NCI-H2171 treated with DMSO at 0.1 percent for 48 hours (cell line): ENCODE data around the gene DNAJC3.
"Not testable (repeated sequence)": the region's sequence is repeated elsewhere in the genome, so short reads cannot be mapped to it uniquely, and the experiment has no call there.

Experiments used
- DNase-seq: peaks from one replicate; lab custom pipeline; 2025; lab: John Stamatoyannopoulos, UW

Gene DNAJC3

GRCh38 chr13:95671597-95671996 lies 5.3 kb upstream of the DNAJC3 start:
- no peak for DNase-seq

GRCh38 chr13:95676105-95676761 lies 706 bp upstream of the DNAJC3 start:
- DNase-seq, result peak; percentile 77

GRCh38 chr13:95677564-95678266 lies 776 bp downstream of the DNAJC3 start:
- no peak for DNase-seq

- DNase-seq, result no peak
These were observed 2.0 kb downstream of the DNAJC3 start for GRCh38 chr13:95678967-95679366.

GRCh38 chr13:95679722-95680121 lies 2.8 kb downstream of the DNAJC3 start:
- no peak for DNase-seq

- DNase-seq, result no peak
These were observed 7.5 kb downstream of the DNAJC3 start for GRCh38 chr13:95684418-95684817.

GRCh38 chr13:95684960-95685359 lies 8.0 kb downstream of the DNAJC3 start:
- DNase-seq, result not testable (repeated sequence)

- no peak for DNase-seq
These were observed 12.6 kb downstream of the DNAJC3 start for GRCh38 chr13:95689582-95689926.

- DNase-seq, result not testable (repeated sequence)
These were observed 14.0 kb downstream of the DNAJC3 start for GRCh38 chr13:95690986-95691385.

GRCh38 chr13:95697052-95697680 lies 20.2 kb downstream of the DNAJC3 start:
- no peak for DNase-seq

GRCh38 chr13:95698047-95698749 lies 21.3 kb downstream of the DNAJC3 start:
- DNase-seq, result no peak

GRCh38 chr13:95703576-95703975 lies 26.6 kb downstream of the DNAJC3 start:
- DNase-seq, result no peak

GRCh38 chr13:95704510-95704909 lies 27.6 kb downstream of the DNAJC3 start:
- DNase-seq, result no peak

GRCh38 chr13:95706356-95706755 lies 29.4 kb downstream of the DNAJC3 start:
- DNase-seq, result no peak

GRCh38 chr13:95707035-95707434 lies 30.1 kb downstream of the DNAJC3 start:
- no peak for DNase-seq

GRCh38 chr13:95707442-95708390 lies 30.8 kb downstream of the DNAJC3 start:
- no peak for DNase-seq

- no peak for DNase-seq
These were observed 31.4 kb downstream of the DNAJC3 start for GRCh38 chr13:95708391-95708774.

GRCh38 chr13:95708811-95709500 lies 32.0 kb downstream of the DNAJC3 start:
- no peak for DNase-seq

- DNase-seq, result no peak
These were observed 33.4 kb downstream of the DNAJC3 start for GRCh38 chr13:95710313-95710712.

- not testable (repeated sequence) for DNase-seq
These were observed 35.9 kb downstream of the DNAJC3 start for GRCh38 chr13:95712846-95713245.

- DNase-seq, result no peak
These were observed 36.7 kb downstream of the DNAJC3 start for GRCh38 chr13:95713651-95714050.
